Measurements from ENCODE around the gene CD96.
A peak's percentile ranks its signal among the peaks of the same experiment; 100 is the strongest.

CD96 gene

GRCh38 chr3:111681661-111682426, 139.8 kb downstream of the CD96 start:
- DNase-seq, result no peak

GRCh38 chr3:111684640-111685039, 142.6 kb downstream of the CD96 start:
- no peak for DNase-seq

GRCh38 chr3:111688190-111688800, 146.3 kb downstream of the CD96 start:
- no peak for DNase-seq

GRCh38 chr3:111690242-111690641, 148.2 kb downstream of the CD96 start:
- DNase-seq, result no peak

- DNase-seq, result peak; percentile 4 to 8
These were observed 149.4 kb downstream of the CD96 start for GRCh38 chr3:111691293-111691909.

DNA sequence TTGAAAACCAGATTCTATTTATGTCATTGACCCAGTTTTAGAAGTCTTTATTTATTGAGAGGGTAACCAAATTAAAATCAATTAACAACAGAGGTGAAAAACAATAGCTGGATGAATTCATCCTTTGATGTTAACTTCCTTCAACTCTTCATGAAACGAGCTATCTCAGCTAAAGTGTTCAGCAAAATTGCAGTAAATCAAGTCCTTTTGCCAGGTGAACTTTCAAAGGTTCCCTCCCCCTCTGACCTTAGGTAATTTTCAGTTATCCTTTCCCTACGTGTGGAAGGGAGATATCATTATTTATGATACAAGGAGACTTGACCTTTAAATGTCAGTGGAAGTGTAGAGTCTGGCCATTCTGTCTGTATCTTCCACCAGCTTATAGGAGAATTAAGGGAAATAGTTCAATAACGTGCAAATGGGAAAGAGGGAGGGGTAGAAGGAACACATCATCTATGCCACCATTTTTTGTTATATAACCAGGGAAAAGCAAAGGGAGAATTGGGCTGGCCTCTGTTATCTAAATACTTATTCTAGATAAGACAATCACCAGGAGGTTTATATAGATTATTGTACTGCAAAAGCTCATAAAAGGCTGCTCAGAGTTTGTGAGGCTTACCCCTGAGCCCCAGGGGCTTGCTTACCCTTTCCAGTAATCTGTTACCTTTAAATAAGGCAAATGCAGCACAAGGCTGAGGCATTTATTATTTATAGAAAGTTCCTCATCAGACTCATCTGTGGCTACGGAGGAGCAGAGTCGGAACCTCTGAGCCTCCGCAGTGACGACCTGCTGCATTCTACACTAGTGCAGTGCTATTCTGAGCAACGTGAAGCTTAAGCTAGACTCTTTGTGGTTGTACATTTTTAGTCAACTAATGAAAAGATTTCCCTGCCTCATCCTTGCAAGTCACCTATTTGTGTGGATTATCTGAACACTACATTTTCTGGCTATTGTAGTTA, 150.9 kb downstream of the CD96 start:
- DNase-seq, result no peak

DNA sequence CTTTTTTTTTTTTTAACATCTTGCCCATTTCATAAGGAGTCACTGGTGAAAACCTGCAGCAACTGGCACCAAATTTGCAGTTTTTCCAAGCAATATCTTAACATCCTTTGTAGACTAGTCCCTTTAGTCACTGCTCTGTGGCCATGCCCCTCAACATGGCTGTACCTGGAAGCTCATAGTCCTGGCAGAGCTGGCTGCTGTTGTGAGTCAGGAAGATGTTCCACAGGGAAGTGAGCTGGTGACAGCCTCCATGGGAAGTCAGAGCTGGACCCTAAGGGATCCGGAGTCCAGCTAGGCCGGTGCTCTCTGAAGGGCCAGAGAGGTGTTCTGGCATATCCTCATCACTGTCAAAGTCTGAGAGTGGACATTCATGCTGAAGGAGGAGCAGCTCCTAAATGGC, 152.5 kb downstream of the CD96 start:
- DNase-seq, result no peak

- DNase-seq, result no peak
These were observed 153.7 kb downstream of the CD96 start for GRCh38 chr3:111695636-111696117.

- no peak for DNase-seq
These were observed 158.1 kb downstream of the CD96 start for GRCh38 chr3:111700054-111700453.

GRCh38 chr3:111701292-111701906, 159.4 kb downstream of the CD96 start:
- no peak for DNase-seq
